Mesenchymal stem cell (in vitro differentiated cells and primary cell): ENCODE measurements around the gene CAMK2A.

ENCODE experiments used
- DNase-seq: peaks from one replicate; pipeline ENCODE4 v3.0.0-alpha.2; 2013
- H2AFZ ChIP-seq: one replicate; pipeline ENCODE4 v1.6.1; 2013; ENCODE audit warnings: low read depth, mild to moderate bottlenecking, control low read depth, inconsistent platforms, low read length, moderate library complexity
- H2AK5ac ChIP-seq: 2 replicates; pipeline ENCODE4 v1.6.1; 2013; ENCODE audit warnings: low read length, moderate library complexity, mild to moderate bottlenecking, inconsistent platforms; ENCODE audit not compliant: severe bottlenecking
- H2BK120ac ChIP-seq: one replicate; pipeline ENCODE4 v1.6.1; 2013; ENCODE audit warnings: low read depth, mild to moderate bottlenecking, inconsistent platforms, low read length, moderate library complexity
- H2BK12ac ChIP-seq, 2 experiments: one replicate each; pipeline ENCODE4 v1.6.1; 2013; ENCODE audit warnings: inconsistent platforms in 2 of 2, low read length in 2 of 2, mild to moderate bottlenecking in 2 of 2, moderate library complexity in 2 of 2, control low read depth in 1 of 2
- H2BK15ac ChIP-seq: one replicate; pipeline ENCODE4 v1.6.1; 2013; ENCODE audit warnings: mild to moderate bottlenecking, low read depth, inconsistent platforms; ENCODE audit not compliant: poor library complexity, severe bottlenecking
- H2BK5ac ChIP-seq: 2 replicates; pipeline ENCODE4 v1.6.1; 2013; ENCODE audit warnings: low read depth, mild to moderate bottlenecking, low read length, control low read depth, inconsistent platforms; ENCODE audit not compliant: poor library complexity, severe bottlenecking
- H3K14ac ChIP-seq, 2 experiments: one replicate each; pipeline ENCODE4 v1.6.1; 2013; ENCODE audit warnings: inconsistent platforms in 2 of 2, low read length in 2 of 2, control low read depth in 1 of 2, mild to moderate bottlenecking in 1 of 2, moderate library complexity in 1 of 2
- H3K18ac ChIP-seq, 2 experiments: one replicate each; pipeline ENCODE4 v1.6.1; 2013; ENCODE audit warnings: inconsistent platforms in 2 of 2, low read length in 2 of 2, control low read depth in 1 of 2, low read depth in 1 of 2, mild to moderate bottlenecking in 1 of 2
- H3K23ac ChIP-seq, 2 experiments: one replicate each; pipeline ENCODE4 v1.6.1; 2013; ENCODE audit warnings: inconsistent platforms in 2 of 2, low read length in 2 of 2, mild to moderate bottlenecking in 2 of 2, moderate library complexity in 2 of 2, control low read depth in 1 of 2
- H3K27ac ChIP-seq: 2 replicates; pipeline ENCODE4 v1.5.1; 2013; ENCODE audit warnings: mild to moderate bottlenecking, moderate library complexity, low read length, control low read depth, inconsistent platforms; ENCODE audit not compliant: poor library complexity, severe bottlenecking
- H3K27me3 ChIP-seq, 2 experiments: 2 replicates each; pipeline versions ENCODE4 v1.6.1 to v1.7.0; 2013; ENCODE audit warnings: low read length in 2 of 2, mild to moderate bottlenecking in 2 of 2, moderate library complexity in 2 of 2, control low read depth in 1 of 2, inconsistent platforms in 1 of 2; ENCODE audit not compliant: control insufficient read depth in 1 of 2, insufficient read depth in 1 of 2
- H3K36me3 ChIP-seq, 2 experiments: 2 replicates each; pipeline versions ENCODE4 v1.6.1 to v1.7.0; 2013; ENCODE audit warnings: low read length in 2 of 2, control low read depth in 1 of 2, inconsistent platforms in 1 of 2, low read depth in 1 of 2, mild to moderate bottlenecking in 1 of 2; ENCODE audit not compliant: insufficient read depth in 2 of 2, control insufficient read depth in 1 of 2
- H3K4ac ChIP-seq, 2 experiments: one replicate each; pipeline ENCODE4 v1.6.1; 2013; ENCODE audit warnings: inconsistent platforms in 2 of 2, low read length in 2 of 2, mild to moderate bottlenecking in 2 of 2, moderate library complexity in 2 of 2, control low read depth in 1 of 2, low read depth in 1 of 2
- H3K4me1 ChIP-seq: 2 replicates; pipeline ENCODE4 v1.6.1; 2013; ENCODE audit warnings: low read depth, low read length, control low read depth; ENCODE audit not compliant: control insufficient read depth, insufficient read depth
- H3K4me2 ChIP-seq: 2 replicates; pipeline ENCODE4 v1.6.1; 2013; ENCODE audit warnings: low read length, mild to moderate bottlenecking, inconsistent platforms; ENCODE audit not compliant: poor library complexity, severe bottlenecking
- H3K4me3 ChIP-seq, 2 experiments: 2 replicates each; pipeline versions ENCODE4 v1.5.1 to v1.7.0; 2013; ENCODE audit warnings: low read length in 2 of 2, mild to moderate bottlenecking in 2 of 2, control low read depth in 1 of 2, low read depth in 1 of 2; ENCODE audit not compliant: insufficient read depth in 1 of 2
- H3K79me1 ChIP-seq: replicated peaks from 2 replicates; pipeline ENCODE4 v1.6.1; 2013; ENCODE audit warnings: mild to moderate bottlenecking, control low read depth, low read length, inconsistent platforms; ENCODE audit not compliant: poor library complexity, severe bottlenecking
- H3K9ac ChIP-seq: 2 replicates; pipeline ENCODE4 v1.7.0; 2013; ENCODE audit warnings: mild to moderate bottlenecking, low read length, moderate library complexity
- H3K9me3 ChIP-seq: 2 replicates; pipeline ENCODE4 v1.7.0; 2013; ENCODE audit warnings: mild to moderate bottlenecking, low read length; ENCODE audit not compliant: control insufficient read depth
- H4K8ac ChIP-seq: one replicate; pipeline ENCODE4 v1.6.1; 2013; ENCODE audit warnings: inconsistent platforms, mild to moderate bottlenecking, low read length, moderate library complexity
- H4K91ac ChIP-seq: one replicate; pipeline ENCODE4 v1.6.1; 2013; ENCODE audit warnings: mild to moderate bottlenecking, low read length, inconsistent platforms
- WGBS: methylation state at CpG from one replicate; pipeline ENCODE4 v1.1.7; 2013; ENCODE audit warnings: mixed read lengths; 5-methylcytosine and 5-hydroxymethylcytosine counted together

The CAMK2A gene

DNA sequence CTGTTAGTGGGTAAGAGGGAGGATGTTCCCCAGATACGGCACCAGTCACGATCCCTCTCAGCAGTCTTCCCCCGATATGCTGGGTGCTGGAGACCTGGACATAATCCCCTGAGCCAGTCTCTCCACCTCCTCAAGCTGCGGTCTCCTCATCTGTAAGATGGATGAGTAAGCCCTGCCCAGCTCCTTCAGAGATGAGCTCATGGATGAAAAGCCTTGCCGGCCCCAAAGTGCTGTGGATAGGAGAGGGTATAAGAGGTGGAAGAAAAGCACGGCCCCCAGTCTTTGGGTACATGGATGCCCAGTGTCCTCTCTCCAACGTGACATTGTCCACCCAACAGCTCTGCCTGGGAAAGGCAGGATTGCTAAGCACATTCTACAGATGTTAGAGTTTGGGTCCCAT is 4.5 kb downstream of the CAMK2A start:
- Histone ChIP-seq H2AK5ac (no peak overlapping the region), H2BK5ac (no peak overlapping the region), H3K23ac (no peak overlapping the region), H3K79me1 (no peaks in the 10 kb centered on the region), H3K4me1 (peaks cover 7% of the 10 kb centered on the region), H3K4ac (no peak overlapping the region), H2BK120ac (no peak overlapping the region), H3K14ac (no peak overlapping the region), H2BK12ac (no peak overlapping the region), H3K9ac (no peak overlapping the region), H4K8ac (no peak overlapping the region), H3K4me2 (no peak overlapping the region), H3K18ac (no peak overlapping the region), H3K27ac (no peak overlapping the region), H2AFZ (no peak overlapping the region), H4K91ac (no peak overlapping the region), H2BK15ac (no peak overlapping the region), H3K9me3 (no peaks in the 10 kb centered on the region), H3K36me3 (peaks cover 0 to 14% of the 10 kb centered on the region in 2 experiments), H3K4me3 (no peak overlapping the region), H3K27me3 (no peaks in the 10 kb centered on the region)
- no peak for DNase-seq
- 87% methylated on average over 7 of the region's 7 CpGs for WGBS

GRCh38 chr5:150284311-150284710 is 5.3 kb downstream of the CAMK2A start:
- no peak overlapping the region for H2BK120ac ChIP-seq
- H2BK12ac ChIP-seq: no peak overlapping the region
- no peak overlapping the region for H2AFZ ChIP-seq
- H3K18ac ChIP-seq: no peak overlapping the region
- H2AK5ac ChIP-seq: no peak overlapping the region
- H3K4me2 ChIP-seq: no peak overlapping the region
- H2BK5ac ChIP-seq: no peak overlapping the region
- H4K8ac ChIP-seq: no peak overlapping the region
- no peak overlapping the region for H3K23ac ChIP-seq
- no peak for DNase-seq
- H3K14ac ChIP-seq: peak overlapping the region in 1 of 2 experiments; percentile 42
- H3K9ac ChIP-seq: no peak overlapping the region
- H4K91ac ChIP-seq: no peak overlapping the region
- H3K27ac ChIP-seq: no peak overlapping the region
- no peaks in the 10 kb centered on the region for H3K9me3 ChIP-seq
- peaks cover 11% of the 10 kb centered on the region for H3K4me1 ChIP-seq
- no peak overlapping the region for H3K4me3 ChIP-seq
- no peak overlapping the region for H2BK15ac ChIP-seq
- 91% methylated on average over 12 of the region's 13 CpGs for WGBS
- peaks cover 0 to 11% of the 10 kb centered on the region in 2 experiments for H3K36me3 ChIP-seq
- H3K27me3 ChIP-seq: no peaks in the 10 kb centered on the region
- no peak overlapping the region for H3K4ac ChIP-seq
- H3K79me1 ChIP-seq: no peaks in the 10 kb centered on the region

DNA sequence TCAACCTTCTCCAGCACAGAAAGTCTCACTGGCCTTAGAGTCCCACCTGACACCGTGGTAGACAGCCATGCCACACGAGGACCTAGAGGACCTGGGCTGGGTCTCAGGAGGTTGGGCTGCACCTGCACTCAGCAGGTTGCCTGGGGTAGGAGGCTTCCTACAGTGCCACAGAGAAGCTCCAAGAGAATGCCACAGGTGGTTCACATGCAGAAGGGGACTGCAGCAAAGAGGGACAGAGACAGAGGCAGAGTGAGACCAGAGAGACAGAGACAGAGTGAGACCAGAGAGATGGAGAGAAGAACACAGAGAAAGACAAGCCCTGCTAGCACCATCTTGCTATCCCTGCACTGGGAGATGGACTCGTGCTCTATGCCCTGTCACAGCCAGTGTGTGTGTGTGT is 5.7 kb downstream of the CAMK2A start:
- Histone ChIP-seq H2AK5ac (no peak overlapping the region), H3K4me2 (no peak overlapping the region), H3K9me3 (no peaks in the 10 kb centered on the region), H3K18ac (no peak overlapping the region), H3K4ac (no peak overlapping the region), H3K4me1 (peaks cover 12% of the 10 kb centered on the region), H3K27ac (no peak overlapping the region), H3K27me3 (no peaks in the 10 kb centered on the region), H4K91ac (no peak overlapping the region), H2BK5ac (no peak overlapping the region), H3K14ac (no peak overlapping the region), H2BK12ac (no peak overlapping the region), H2AFZ (no peak overlapping the region), H3K36me3 (peaks cover 0 to 11% of the 10 kb centered on the region in 2 experiments), H4K8ac (no peak overlapping the region), H3K4me3 (no peak overlapping the region), H3K23ac (no peak overlapping the region), H3K9ac (no peak overlapping the region), H3K79me1 (no peaks in the 10 kb centered on the region), H2BK15ac (no peak overlapping the region), H2BK120ac (no peak overlapping the region)
- 87% methylated on average over 3 of the region's 3 CpGs for WGBS
- DNase-seq: no peak

DNA sequence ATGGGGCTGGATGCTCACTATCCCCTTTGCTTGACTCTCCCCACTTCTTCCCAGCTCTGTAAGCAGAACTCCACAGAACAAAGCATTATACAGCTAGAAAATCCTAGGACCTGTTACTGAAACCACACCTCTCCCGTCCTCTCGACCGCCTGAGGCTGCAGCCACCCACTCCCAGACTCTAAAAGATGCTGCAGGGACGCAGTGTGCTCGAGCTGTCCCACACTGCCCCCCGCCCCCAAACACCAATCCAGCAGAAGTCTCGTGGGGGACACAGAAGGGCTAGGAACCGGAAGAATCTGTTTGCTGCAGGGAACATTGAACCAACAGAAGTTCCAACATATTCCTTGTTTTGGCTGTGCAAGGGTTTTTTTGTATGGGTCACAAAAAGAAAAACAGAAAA is 7.6 kb downstream of the CAMK2A start:
- no peak for DNase-seq
- H3K4me1 ChIP-seq: peaks cover 12% of the 10 kb centered on the region
- H3K79me1 ChIP-seq: no peaks in the 10 kb centered on the region
- no peaks in the 10 kb centered on the region for H3K27me3 ChIP-seq
- no peak overlapping the region for H3K14ac ChIP-seq
- H3K4me2 ChIP-seq: no peak overlapping the region
- H4K8ac ChIP-seq: no peak overlapping the region
- no peak overlapping the region for H2AFZ ChIP-seq
- peaks cover 0 to 11% of the 10 kb centered on the region in 2 experiments for H3K36me3 ChIP-seq
- no peak overlapping the region for H3K4ac ChIP-seq
- WGBS: 81% methylated on average over 6 of the region's 8 CpGs
- H2BK120ac ChIP-seq: no peak overlapping the region
- no peak overlapping the region for H3K27ac ChIP-seq
- no peak overlapping the region for H2AK5ac ChIP-seq
- no peak overlapping the region for H2BK15ac ChIP-seq
- H2BK5ac ChIP-seq: no peak overlapping the region
- H3K9me3 ChIP-seq: no peaks in the 10 kb centered on the region
- no peak overlapping the region for H2BK12ac ChIP-seq
- no peak overlapping the region for H4K91ac ChIP-seq
- H3K18ac ChIP-seq: no peak overlapping the region
- no peak overlapping the region for H3K23ac ChIP-seq
- no peak overlapping the region for H3K9ac ChIP-seq
- H3K4me3 ChIP-seq: no peak overlapping the region
